ENCODE results near the gene GAD1.

- TF ChIP-seq, protein P1, sequence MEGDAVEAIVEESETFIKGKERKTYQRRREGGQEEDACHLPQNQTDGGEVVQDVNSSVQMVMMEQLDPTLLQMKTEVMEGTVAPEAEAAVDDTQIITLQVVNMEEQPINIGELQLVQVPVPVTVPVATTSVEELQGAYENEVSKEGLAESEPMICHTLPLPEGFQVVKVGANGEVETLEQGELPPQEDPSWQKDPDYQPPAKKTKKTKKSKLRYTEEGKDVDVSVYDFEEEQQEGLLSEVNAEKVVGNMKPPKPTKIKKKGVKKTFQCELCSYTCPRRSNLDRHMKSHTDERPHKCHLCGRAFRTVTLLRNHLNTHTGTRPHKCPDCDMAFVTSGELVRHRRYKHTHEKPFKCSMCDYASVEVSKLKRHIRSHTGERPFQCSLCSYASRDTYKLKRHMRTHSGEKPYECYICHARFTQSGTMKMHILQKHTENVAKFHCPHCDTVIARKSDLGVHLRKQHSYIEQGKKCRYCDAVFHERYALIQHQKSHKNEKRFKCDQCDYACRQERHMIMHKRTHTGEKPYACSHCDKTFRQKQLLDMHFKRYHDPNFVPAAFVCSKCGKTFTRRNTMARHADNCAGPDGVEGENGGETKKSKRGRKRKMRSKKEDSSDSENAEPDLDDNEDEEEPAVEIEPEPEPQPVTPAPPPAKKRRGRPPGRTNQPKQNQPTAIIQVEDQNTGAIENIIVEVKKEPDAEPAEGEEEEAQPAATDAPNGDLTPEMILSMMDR (IDR thresholded peaks at IDR 0.05 in 4 of 5, conservative IDR thresholded peaks at IDR 0.05 in 1 of 5), result no peak
- no peak for TF ChIP-seq POLR2A (IDR thresholded peaks at IDR 0.05)
Observed at GRCh38 chr2:170813611-170814532, 2.8 kb upstream of the GAD1 start.
